ENCODE data around the gene CAMSAP2.

GRCh38 chr1:200805719-200806118 lies 67.0 kb downstream of the CAMSAP2 start:
- TF ChIP-seq EZH2 (IDR thresholded peaks at IDR 0.05; ENCODE audit: low read length) = no peak
- TF ChIP-seq CTCF (optimal IDR thresholded peaks at IDR 0.05 in 1 of 3, IDR thresholded peaks at IDR 0.05 in 1 of 3, conservative IDR thresholded peaks at IDR 0.05 in 1 of 3; ENCODE audit: extremely low read depth in 1 of 3, insufficient read depth in 2 of 3, low read length in 3 of 3) = no peak

All from keratinocyte (primary cell).